K562 (cell line): ENCODE measurements around the gene ANKZF1. TPM values are rescaled to one million over a fixed set of nuclear protein-coding genes. Genes with fewer than 3 reads are reported as not detected.
A peak's percentile ranks its signal among the peaks of the same experiment; 100 is the strongest.

Source experiments
- CEBPZ ChIP-seq: fragments of 150-350 bp; IDR thresholded peaks from 2 replicates; pipeline ENCODE4 v1.6.1; 2014; ENCODE audit warnings: low read depth, mild to moderate bottlenecking, low read length, borderline replicate concordance
- E4F1 ChIP-seq: fragments of 250-450 bp; sonication (Bioruptor Pico); IDR thresholded peaks from 2 replicates; pipeline ENCODE4 v1.5.0; 2021; ENCODE audit warnings: mild to moderate bottlenecking, borderline replicate concordance
- HMGXB4 ChIP-seq: sonication (generic); formaldehyde crosslinking; IDR thresholded peaks from 2 replicates; pipeline ENCODE4 v1.8.1; 2023; ENCODE audit warnings: mild to moderate bottlenecking, missing genetic modification reagents
- NFE2 ChIP-seq: IDR thresholded peaks from 2 replicates; pipeline ENCODE4 v1.6.1; 2014; ENCODE audit warnings: antibody characterized with exemption, low read depth
- TEAD1 ChIP-seq, 2 experiments: fragments of 450-650 bp in 1 of 2; sonication (generic) in 1 of 2; formaldehyde crosslinking; IDR thresholded peaks; 2 replicates each; pipeline versions ENCODE4 v1.4.0 to v1.8.0; 2020 to 2022; ENCODE audit warnings: mild to moderate bottlenecking in 2 of 2, missing genetic modification reagents in 1 of 2
- ZNF280B ChIP-seq: fragments of 250-450 bp; sonication (Bioruptor Pico); IDR thresholded peaks from 2 replicates; pipeline ENCODE4 v1.5.1; 2021; ENCODE audit warnings: mild to moderate bottlenecking
- ZSCAN29 ChIP-seq: fragments of 450-650 bp; IDR thresholded peaks from 2 replicates; pipeline ENCODE4 v1.6.1; 2017
- polyA plus RNA-seq, 8 experiments: library from polyadenylated mRNA; depleted of rRNA in 4 of 8; stranded (reverse) in 5 of 8; unstranded in 3 of 8; fragments of >200 nt; fragmentation: Nextera tagmentation in 2 of 8; fragmentation: Illumina TruSeq in 1 of 8; extraction: Ambion mirVana in 2 of 8; extraction: Trizol in 1 of 8; gene quantifications; 2 replicates each; pipeline versions ENCODE4 v1.2.1 to v1.2.3, GENCODE V29; 2011 to 2014; ENCODE audit warnings: inconsistent platforms in 1 of 8, missing spikeins in 1 of 8
- total RNA-seq, 7 experiments: library from RNA; depleted of rRNA in 6 of 7; stranded (reverse); fragments of >200 nt in 6 of 7; fragmentation: Illumina TruSeq in 2 of 7; extraction: Trizol in 2 of 7; gene quantifications; 2 replicates each; pipeline versions ENCODE4 v1.2.1 to v1.2.3, GENCODE V29; 2011 to 2021; ENCODE audit warnings: low replicate concordance in 1 of 7
- TF ChIP-seq, protein P1 (sequence below): sonication (generic); formaldehyde crosslinking; IDR thresholded peaks from 2 replicates; pipeline ENCODE4 v1.8.0; 2022; ENCODE audit warnings: mild to moderate bottlenecking, missing genetic modification reagents

The ANKZF1 gene
- total and polyA plus RNA-seq, 9 of the 15 experiments (the other 6 are each of a cell fraction or from before 2014, with no cell fraction given), result 3.1 to 60.6 (median 31.0) TPM

- TF ChIP-seq, protein P1, sequence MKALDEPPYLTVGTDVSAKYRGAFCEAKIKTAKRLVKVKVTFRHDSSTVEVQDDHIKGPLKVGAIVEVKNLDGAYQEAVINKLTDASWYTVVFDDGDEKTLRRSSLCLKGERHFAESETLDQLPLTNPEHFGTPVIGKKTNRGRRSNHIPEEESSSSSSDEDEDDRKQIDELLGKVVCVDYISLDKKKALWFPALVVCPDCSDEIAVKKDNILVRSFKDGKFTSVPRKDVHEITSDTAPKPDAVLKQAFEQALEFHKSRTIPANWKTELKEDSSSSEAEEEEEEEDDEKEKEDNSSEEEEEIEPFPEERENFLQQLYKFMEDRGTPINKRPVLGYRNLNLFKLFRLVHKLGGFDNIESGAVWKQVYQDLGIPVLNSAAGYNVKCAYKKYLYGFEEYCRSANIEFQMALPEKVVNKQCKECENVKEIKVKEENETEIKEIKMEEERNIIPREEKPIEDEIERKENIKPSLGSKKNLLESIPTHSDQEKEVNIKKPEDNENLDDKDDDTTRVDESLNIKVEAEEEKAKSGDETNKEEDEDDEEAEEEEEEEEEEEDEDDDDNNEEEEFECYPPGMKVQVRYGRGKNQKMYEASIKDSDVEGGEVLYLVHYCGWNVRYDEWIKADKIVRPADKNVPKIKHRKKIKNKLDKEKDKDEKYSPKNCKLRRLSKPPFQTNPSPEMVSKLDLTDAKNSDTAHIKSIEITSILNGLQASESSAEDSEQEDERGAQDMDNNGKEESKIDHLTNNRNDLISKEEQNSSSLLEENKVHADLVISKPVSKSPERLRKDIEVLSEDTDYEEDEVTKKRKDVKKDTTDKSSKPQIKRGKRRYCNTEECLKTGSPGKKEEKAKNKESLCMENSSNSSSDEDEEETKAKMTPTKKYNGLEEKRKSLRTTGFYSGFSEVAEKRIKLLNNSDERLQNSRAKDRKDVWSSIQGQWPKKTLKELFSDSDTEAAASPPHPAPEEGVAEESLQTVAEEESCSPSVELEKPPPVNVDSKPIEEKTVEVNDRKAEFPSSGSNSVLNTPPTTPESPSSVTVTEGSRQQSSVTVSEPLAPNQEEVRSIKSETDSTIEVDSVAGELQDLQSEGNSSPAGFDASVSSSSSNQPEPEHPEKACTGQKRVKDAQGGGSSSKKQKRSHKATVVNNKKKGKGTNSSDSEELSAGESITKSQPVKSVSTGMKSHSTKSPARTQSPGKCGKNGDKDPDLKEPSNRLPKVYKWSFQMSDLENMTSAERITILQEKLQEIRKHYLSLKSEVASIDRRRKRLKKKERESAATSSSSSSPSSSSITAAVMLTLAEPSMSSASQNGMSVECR (CRISPR knock-in tag), result no peak
- TF ChIP-seq ZNF280B (CRISPR knock-in tag) (no peak), HMGXB4 (CRISPR knock-in tag) (no peak), ZSCAN29 (0 out of 2 replicates have a peak, but pooled peaks have one; percentile 51), E4F1 (no peak), NFE2 (no peak), TEAD1 (CRISPR knock-in tag; IDR thresholded peaks at IDR 0.05) (no peak), CEBPZ (no peak)
Observed at GRCh38 chr2:219230059-219230540, 494 bp downstream of the ANKZF1 start (continued).
